Smooth muscle cell (in vitro differentiated cells): ENCODE data around the gene HASPIN. TPM values are rescaled to one million over a fixed set of nuclear protein-coding genes. Genes with fewer than 3 reads are reported as not detected.

Source experiments
- DNase-seq: peaks from one replicate; lab custom pipeline; 2025; ENCODE audit not compliant: unreplicated experiment; lab: John Stamatoyannopoulos, UW
- H2AFZ ChIP-seq: fragments of 200-600 bp; sonication (generic); 2 replicates; pipeline ENCODE4 v1.6.0; 2016; ENCODE audit warnings: antibody characterized with exemption, low read depth, mild to moderate bottlenecking
- H3F3A ChIP-seq: fragments of 200-600 bp; sonication (generic); 2 replicates; pipeline ENCODE4 v1.6.0; 2017; ENCODE audit warnings: antibody characterized with exemption, low read depth
- H3K27ac ChIP-seq: fragments of 200-600 bp; sonication (generic); 2 replicates; pipeline ENCODE4 v1.5.1; 2016; ENCODE audit warnings: low read depth, mild to moderate bottlenecking
- H3K27me3 ChIP-seq: fragments of 200-600 bp; sonication (generic); 2 replicates; pipeline ENCODE4 v1.6.1; 2016; ENCODE audit warnings: low read depth, mild to moderate bottlenecking
- H3K36me3 ChIP-seq: fragments of 200-600 bp; sonication (generic); 2 replicates; pipeline ENCODE4 v1.5.1; 2016; ENCODE audit warnings: low read depth
- H3K4me1 ChIP-seq: fragments of 200-600 bp; sonication (generic); 2 replicates; pipeline ENCODE4 v1.5.1; 2016; ENCODE audit warnings: low read depth
- H3K4me2 ChIP-seq: fragments of 200-600 bp; sonication (generic); 2 replicates; pipeline ENCODE4 v1.6.0; 2016; ENCODE audit warnings: mild to moderate bottlenecking
- H3K4me3 ChIP-seq: fragments of 200-600 bp; sonication (generic); 2 replicates; pipeline ENCODE4 v1.5.1; 2016; ENCODE audit warnings: mild to moderate bottlenecking
- H3K79me2 ChIP-seq: fragments of 200-600 bp; sonication (generic); 2 replicates; pipeline ENCODE4 v1.6.0; 2016; ENCODE audit warnings: low read depth, mild to moderate bottlenecking
- H3K9ac ChIP-seq: fragments of 200-600 bp; sonication (generic); 2 replicates; pipeline ENCODE4 v1.6.0; 2016; ENCODE audit warnings: low read depth
- H3K9me3 ChIP-seq: fragments of 200-600 bp; sonication (generic); replicated peaks from 2 replicates; pipeline ENCODE4 v1.5.1; 2016; ENCODE audit warnings: low read depth
- H4K20me1 ChIP-seq: fragments of 200-600 bp; sonication (generic); 2 replicates; pipeline ENCODE4 v1.6.0; 2016; ENCODE audit warnings: low read depth
- WGBS: methylation state at CpG from one replicate; pipeline ENCODE4 v1.1.7; 2016; ENCODE audit warnings: low lambda C conversion rate; 5-methylcytosine and 5-hydroxymethylcytosine counted together
- polyA plus RNA-seq: library from polyadenylated mRNA; unstranded; fragments of >200 nt; fragmentation: Nextera tagmentation; extraction: Ambion mirVana; gene quantifications from 2 replicates; pipeline ENCODE4 v1.2.1, GENCODE V29; 2016
- total RNA-seq: library from RNA; depleted of rRNA; stranded (reverse); fragments of >200 nt; gene quantifications from 2 replicates; pipeline ENCODE4 v1.2.3, GENCODE V29; 2014
- TF ChIP-seq, protein P1 (sequence below): fragments of 200-600 bp; sonication (generic); IDR thresholded peaks from 2 replicates; pipeline ENCODE4 v1.5.1; 2017; ENCODE audit warnings: borderline replicate concordance, mild to moderate bottlenecking, antibody characterized with exemption; ENCODE audit not compliant: insufficient read depth, poor library complexity, severe bottlenecking

The HASPIN gene
- total RNA-seq, result 2.6 and 2.7 TPM in 2 replicates
- polyA plus RNA-seq, result 1.2 and 2.0 TPM in 2 replicates

DNA sequence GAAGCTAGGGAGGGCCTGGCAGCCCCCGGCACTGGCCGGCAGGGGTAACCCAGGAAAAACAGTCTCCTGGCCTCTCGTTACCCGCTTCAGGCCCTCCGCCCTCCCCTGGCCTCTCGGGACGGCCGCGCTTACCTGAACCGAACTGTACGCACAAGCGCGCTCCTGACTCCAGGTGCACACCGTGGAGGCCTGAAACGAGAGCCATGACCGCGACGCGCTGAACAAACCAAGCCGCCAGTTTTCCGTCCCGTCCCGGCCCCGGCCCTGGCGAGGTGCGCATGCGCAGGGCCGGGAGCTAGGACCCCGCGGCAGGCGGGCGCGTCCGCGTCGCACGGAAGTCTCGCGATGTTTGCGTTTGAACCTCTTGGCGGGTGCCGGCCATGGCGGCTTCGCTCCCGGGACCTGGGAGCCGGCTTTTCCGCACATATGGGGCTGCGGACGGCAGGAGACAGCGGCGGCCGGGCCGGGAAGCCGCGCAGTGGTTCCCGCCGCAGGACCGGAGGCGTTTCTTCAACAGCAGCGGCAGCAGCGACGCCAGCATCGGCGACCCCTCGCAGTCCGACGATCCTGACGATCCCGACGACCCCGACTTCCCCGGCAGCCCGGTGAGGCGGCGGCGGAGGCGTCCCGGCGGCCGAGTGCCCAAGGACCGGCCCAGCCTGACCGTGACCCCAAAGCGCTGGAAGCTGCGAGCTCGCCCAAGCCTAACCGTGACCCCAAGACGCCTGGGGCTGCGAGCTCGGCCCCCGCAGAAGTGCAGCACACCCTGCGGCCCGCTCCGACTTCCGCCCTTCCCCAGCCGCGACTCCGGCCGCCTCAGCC lies at the start of gene HASPIN:
Gene HASPIN, plus strand, starts transcription at position 348 of the 822 bp plus-strand sequence. Its CDS starts 33 bp downstream, at position 381.
- H3K4me3 ChIP-seq, result peak within 1 kb of the TSS; percentile 80
- TF ChIP-seq, protein P1, sequence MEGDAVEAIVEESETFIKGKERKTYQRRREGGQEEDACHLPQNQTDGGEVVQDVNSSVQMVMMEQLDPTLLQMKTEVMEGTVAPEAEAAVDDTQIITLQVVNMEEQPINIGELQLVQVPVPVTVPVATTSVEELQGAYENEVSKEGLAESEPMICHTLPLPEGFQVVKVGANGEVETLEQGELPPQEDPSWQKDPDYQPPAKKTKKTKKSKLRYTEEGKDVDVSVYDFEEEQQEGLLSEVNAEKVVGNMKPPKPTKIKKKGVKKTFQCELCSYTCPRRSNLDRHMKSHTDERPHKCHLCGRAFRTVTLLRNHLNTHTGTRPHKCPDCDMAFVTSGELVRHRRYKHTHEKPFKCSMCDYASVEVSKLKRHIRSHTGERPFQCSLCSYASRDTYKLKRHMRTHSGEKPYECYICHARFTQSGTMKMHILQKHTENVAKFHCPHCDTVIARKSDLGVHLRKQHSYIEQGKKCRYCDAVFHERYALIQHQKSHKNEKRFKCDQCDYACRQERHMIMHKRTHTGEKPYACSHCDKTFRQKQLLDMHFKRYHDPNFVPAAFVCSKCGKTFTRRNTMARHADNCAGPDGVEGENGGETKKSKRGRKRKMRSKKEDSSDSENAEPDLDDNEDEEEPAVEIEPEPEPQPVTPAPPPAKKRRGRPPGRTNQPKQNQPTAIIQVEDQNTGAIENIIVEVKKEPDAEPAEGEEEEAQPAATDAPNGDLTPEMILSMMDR, result no peak
- H3K79me2 ChIP-seq, result peaks cover 26% of the 10 kb centered on the region
- H3K9ac ChIP-seq, result peak within 1 kb of the TSS; percentile 88
- H3K27me3 ChIP-seq, result no peaks in the 10 kb centered on the region
- peak within 1 kb of the TSS; percentile 92 for H3K4me2 ChIP-seq
- peak; percentile 72 for DNase-seq
- WGBS, result under 1% methylated on average over 91 of the region's 98 CpGs
- peaks cover 11% of the 10 kb centered on the region for H4K20me1 ChIP-seq
- no peaks in the 10 kb centered on the region for H3K36me3 ChIP-seq
- H3F3A ChIP-seq, result peaks cover 4% of the 10 kb centered on the region
- no peaks in the 10 kb centered on the region for H3K9me3 ChIP-seq
- peak within 1 kb of the TSS; percentile 74 for H3K27ac ChIP-seq
- peaks cover 23% of the 10 kb centered on the region for H3K4me1 ChIP-seq
- H2AFZ ChIP-seq, result peak within 1 kb of the TSS; percentile 80

DNA sequence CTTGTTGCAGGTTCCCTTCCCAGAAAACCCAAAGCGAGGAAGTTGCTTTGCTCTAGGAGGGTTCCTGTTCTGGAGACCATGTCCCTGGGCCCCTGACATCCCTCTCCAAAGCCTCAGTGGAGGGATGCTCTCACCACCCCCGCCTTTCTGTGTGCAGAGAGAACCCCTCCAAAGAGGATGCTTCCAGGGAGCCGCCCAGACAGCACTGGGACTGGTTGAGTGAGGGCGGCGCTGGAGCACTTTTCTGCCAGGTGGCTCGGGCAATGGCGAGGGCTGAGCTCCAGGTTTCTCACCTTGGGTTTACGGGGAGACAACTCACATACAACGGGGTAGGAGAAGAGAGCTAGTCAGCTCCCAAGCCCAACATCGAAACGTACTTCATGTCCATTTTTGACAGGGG lies 47.8 kb upstream of the HASPIN start:
- H3K4me2 ChIP-seq, result no peak overlapping the region
- no peaks in the 10 kb centered on the region for H3F3A ChIP-seq
- H3K27ac ChIP-seq, result no peak overlapping the region
- H3K79me2 ChIP-seq, result no peaks in the 10 kb centered on the region
- no peak overlapping the region for H3K4me3 ChIP-seq
- H3K9ac ChIP-seq, result no peak overlapping the region
- no peaks in the 10 kb centered on the region for H3K36me3 ChIP-seq
- no peaks in the 10 kb centered on the region for H3K27me3 ChIP-seq
- WGBS, result 95% methylated on average over 11 of the region's 11 CpGs
- H4K20me1 ChIP-seq, result no peaks in the 10 kb centered on the region
- H3K4me1 ChIP-seq, result no peaks in the 10 kb centered on the region
- H2AFZ ChIP-seq, result no peak overlapping the region
- no peak for DNase-seq
- TF ChIP-seq, protein P1, result no peak
- no peaks in the 10 kb centered on the region for H3K9me3 ChIP-seq

DNA sequence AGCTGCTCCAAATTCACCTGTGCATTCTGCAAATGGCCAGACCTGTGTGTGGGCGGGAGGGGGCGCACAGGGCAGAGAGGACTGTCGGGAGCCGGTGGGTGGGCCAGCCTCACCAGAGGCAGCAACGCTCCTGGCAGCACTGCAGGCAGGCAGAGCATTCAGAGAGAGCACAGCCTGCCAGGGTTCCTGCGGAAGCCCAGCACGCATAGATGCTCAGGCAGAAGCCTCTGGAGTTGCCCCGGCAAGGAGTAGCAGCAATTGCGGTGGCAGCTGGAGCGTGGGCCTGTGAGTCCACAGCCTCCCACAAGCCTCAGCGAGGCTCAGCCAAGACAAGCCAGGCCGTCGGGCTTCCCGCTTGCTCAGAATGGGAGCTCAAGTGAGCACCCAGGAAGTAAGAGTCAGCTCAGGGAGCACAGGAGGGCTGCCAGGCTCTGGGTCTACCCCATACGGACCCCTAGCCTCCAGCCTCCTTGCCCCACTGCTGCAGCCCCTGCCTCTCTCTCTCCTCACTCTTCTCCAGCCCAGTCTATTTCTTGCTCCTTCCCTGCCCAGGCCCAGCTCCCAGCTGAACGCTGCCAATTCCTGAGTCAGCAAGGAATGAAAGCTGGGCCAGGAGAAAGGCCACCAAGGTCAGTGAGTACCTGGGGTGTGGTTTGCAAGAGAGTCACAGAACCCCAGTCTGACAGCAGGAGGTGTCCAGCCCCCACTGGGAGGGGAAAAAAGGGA lies 45.4 kb upstream of the HASPIN start:
- Histone ChIP-seq H3K9ac (no peak overlapping the region), H4K20me1 (no peaks in the 10 kb centered on the region), H3K4me3 (no peak overlapping the region), H3K79me2 (no peaks in the 10 kb centered on the region), H3K36me3 (no peaks in the 10 kb centered on the region), H3K4me1 (no peaks in the 10 kb centered on the region), H3F3A (no peaks in the 10 kb centered on the region), H2AFZ (no peak overlapping the region), H3K27ac (no peak overlapping the region), H3K9me3 (no peaks in the 10 kb centered on the region), H3K4me2 (no peak overlapping the region), H3K27me3 (no peaks in the 10 kb centered on the region)
- DNase-seq, result no peak
- 57% methylated on average over 16 of the region's 16 CpGs for WGBS
- TF ChIP-seq, protein P1, result no peak
